AG09309 (cell line): ENCODE measurements around the gene MRPS10.

Experiments used
- DNase-seq: peaks from one replicate; pipeline ENCODE4 v3.0.0-alpha.2; 2010; ENCODE audit warnings: low read depth
- H3K4me3 ChIP-seq: 2 replicates; pipeline ENCODE4 v1.5.1; 2011; ENCODE audit warnings: mild to moderate bottlenecking, low read depth, low read length, moderate library complexity; ENCODE audit not compliant: control insufficient read depth
- TF ChIP-seq, protein P1 (sequence below): IDR thresholded peaks from 2 replicates; pipeline ENCODE4 v1.5.1; 2011; ENCODE audit warnings: mild to moderate bottlenecking, low read depth, low read length, inconsistent platforms; ENCODE audit not compliant: insufficient read depth, control insufficient read depth; ENCODE audit errors: missing control alignments

The MRPS10 gene

DNA sequence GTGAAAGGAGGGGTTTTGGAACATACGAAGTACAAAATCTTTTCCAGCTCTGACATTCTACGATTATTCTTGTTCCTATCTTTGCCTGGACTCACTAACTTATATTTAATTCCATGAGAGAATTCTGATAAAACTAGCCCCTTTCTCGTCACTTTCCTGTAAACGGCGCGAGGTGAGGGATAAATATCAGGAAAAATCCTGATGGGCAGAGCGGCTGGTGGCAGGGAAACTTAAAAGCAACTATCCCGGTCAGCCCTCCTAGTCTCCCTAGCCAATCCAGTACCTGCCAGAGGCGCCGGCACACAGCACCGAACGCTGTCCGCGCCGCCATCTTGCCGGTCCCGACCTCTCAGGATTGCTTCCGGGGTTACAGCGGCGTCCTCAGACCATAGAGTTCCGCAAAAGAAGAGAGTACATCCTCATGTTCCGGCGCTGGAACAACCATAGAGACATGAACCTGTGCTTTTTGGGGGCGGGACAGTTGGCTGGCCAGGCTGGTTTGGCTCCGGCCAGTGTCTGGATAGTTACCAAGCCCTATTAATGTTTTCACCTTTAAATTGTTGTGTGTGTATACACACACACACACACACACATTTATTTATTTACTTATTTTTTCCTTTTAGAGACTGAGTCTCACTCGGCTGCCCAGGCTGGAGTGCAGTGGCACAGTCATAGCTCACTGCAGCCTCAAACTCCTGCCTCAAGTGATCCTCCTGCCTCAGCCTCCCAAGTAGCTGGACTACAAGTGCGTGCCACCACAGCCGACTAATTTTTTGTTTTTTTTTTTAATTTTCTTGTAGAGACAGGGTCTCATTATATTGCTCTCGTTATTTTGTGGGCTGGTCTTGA lies at the start of gene MRPS10:
Gene MRPS10 (minus strand): TSS at position 343 of the 849 bp plus-strand sequence. CDS start 12 bp downstream, at position 331.
- H3K4me3 ChIP-seq: peak within 1 kb of the TSS; percentile 70
- DNase-seq: peak; percentile 76
- TF ChIP-seq, protein P1, sequence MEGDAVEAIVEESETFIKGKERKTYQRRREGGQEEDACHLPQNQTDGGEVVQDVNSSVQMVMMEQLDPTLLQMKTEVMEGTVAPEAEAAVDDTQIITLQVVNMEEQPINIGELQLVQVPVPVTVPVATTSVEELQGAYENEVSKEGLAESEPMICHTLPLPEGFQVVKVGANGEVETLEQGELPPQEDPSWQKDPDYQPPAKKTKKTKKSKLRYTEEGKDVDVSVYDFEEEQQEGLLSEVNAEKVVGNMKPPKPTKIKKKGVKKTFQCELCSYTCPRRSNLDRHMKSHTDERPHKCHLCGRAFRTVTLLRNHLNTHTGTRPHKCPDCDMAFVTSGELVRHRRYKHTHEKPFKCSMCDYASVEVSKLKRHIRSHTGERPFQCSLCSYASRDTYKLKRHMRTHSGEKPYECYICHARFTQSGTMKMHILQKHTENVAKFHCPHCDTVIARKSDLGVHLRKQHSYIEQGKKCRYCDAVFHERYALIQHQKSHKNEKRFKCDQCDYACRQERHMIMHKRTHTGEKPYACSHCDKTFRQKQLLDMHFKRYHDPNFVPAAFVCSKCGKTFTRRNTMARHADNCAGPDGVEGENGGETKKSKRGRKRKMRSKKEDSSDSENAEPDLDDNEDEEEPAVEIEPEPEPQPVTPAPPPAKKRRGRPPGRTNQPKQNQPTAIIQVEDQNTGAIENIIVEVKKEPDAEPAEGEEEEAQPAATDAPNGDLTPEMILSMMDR: no peak

DNA sequence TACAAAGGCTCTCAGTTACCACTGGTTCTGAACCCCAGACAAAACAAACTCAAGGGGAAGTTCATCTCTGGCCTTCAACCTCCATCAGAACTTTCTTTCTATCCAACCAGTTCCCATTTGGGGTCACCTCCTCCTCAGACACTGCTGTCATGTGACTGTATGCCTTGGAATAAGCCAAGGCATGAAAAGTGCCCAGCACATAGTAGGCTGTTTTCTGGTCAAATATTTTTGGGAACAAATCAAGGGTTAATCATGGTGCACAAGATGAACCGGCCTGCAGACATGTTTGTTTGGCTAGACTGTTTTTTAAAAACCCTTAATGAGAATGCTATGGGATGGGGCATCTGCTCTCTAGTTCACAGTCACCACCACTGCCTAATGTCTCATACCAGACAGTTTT lies 48.9 kb upstream of the MRPS10 start:
- TF ChIP-seq, protein P1: no peak
- no peak overlapping the region for H3K4me3 ChIP-seq
- DNase-seq: no peak

DNA sequence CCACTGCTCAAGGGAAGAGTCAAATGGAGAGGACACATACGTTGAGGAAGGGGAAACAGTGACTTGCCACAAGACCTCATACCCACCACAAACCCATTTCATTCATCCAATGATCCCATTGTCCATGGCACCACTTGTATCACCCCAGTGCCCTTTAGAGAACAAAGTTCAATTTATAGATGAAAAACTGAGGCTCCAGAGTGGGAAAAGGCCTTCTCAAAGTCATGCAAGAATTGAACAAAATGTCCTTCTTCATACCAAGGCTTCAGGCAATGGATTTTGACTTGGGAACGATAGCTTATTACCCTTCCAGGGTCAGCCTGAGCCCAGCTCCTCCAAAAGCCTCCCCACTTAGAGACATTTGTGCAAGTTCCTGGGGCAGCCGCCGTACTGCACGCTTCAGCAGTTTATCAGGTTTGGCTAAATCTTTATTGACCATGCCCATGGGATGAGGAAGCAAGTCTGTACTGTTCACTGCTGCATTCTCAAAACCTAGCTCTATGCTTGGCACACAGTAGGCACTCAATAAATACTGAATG lies 47.3 kb upstream of the MRPS10 start:
- DNase-seq: no peak
- no peak overlapping the region for H3K4me3 ChIP-seq
- TF ChIP-seq, protein P1: no peak

DNA sequence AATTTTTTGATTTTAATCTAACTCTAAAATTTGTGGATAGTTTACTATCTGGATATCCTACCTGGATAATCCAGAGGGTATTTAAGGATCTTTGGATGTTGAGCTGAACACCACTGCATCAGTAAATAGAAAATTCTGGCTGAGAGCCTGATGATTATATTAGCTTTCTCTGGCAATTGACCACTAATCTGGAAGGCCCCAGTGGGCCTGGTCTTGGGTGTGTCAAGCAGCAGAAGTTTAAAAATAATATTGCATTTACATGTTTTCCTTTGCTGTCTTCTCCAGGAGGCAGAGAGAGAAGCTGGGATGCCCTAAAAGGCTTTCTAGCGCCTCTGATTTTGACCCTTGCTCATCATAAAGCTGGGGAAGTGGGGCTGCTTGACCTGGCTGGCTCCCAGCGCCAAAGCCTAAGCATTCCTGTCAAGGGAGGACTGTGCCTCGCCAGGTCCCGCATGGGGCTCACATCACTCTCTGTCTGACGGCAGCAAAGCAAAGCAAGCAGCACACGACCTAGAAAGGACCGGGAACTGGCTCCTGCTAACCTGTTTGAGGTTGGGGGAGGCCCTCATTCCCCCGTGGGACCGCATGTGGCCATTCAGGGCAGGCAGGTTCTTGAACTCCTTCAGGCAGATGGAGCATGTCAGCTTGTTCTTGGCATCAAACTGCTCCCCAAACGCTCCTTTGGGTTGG lies 46.6 kb upstream of the MRPS10 start:
- DNase-seq: no peak
- TF ChIP-seq, protein P1: no peak
- no peak overlapping the region for H3K4me3 ChIP-seq

DNA sequence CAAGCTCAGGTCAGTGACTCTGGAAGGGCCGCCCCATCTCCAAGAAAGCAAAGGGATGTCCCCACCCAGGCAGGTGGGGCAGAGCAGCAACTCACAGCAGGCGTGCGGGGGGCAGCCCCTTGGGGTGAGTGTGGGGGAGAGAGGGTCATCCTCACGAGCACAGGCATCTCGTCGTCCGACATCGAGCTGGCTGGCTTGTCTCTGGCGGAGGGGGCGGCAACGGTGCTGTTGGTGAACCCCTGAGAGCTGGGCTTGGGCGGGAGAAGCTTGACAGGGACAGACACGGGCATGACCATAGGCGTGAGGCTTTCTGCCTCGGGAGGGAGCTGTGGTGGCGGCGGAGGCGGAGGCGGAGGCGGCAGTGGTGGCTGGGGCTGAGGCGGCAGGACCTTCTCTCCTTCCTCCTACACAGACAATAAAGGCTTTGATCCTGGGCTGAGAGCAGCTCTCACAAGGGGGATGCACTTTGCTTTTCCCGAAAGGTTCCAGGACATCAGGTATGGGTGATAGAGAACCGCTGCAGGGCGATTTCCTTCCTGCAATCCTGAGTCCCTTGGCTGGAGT lies 45.6 kb upstream of the MRPS10 start:
- no peak for DNase-seq
- TF ChIP-seq, protein P1: no peak
- no peak overlapping the region for H3K4me3 ChIP-seq

DNA sequence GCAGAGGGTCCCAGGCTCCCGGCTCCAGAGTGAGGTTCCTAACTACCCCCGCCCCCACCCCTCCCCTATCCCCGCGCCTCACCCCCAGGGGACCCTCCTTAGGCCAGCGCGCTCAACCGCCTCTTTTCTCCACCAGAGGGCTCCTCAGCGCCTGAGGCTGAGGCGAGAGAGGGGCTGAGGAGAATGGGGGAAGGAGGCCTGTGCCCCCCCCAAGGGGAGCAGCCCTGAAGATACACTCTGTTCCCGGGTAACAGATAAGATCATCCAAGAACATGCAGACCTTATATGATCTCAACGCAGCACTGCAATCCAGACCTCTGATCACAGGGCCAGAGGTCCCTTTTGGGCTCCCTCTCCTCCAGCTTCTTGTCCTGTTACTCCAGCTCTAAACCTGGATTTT lies 43.3 kb upstream of the MRPS10 start:
- TF ChIP-seq, protein P1: peak; percentile 44
- H3K4me3 ChIP-seq: no peak overlapping the region
- no peak for DNase-seq
